ENCODE data around the gene ZNF121. TPM values are rescaled to one million over a fixed set of nuclear protein-coding genes. Genes with fewer than 3 reads are reported as not detected.

ZNF121 gene
- polyA plus RNA-seq, 3 donors: 1.5 to 7.2 (median 3.8) TPM

DNA sequence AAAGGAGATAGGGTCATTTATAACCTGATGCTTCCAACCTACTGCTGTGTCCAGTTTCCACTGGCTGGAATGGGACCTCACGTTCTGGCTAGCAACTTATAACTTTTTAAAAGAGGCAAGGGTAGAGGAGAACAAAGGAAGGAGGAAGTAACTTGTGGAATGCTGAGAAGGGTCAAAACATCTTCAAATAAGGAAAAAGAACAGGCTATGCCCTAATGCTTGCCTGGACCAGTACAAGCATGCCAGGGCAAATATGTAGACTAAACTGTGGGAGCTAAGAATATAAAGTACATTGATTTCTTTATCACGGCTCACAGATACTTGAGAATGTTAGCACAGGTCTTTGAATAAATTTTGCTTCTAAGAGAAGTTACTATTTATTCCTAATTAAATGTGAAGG, 38.2 kb upstream of the ZNF121 start:
- Histone ChIP-seq H3K79me2 (ENCODE audit: insufficient read depth, low read length) (peaks cover 12% of the 10 kb centered on the region), H3K27ac (ENCODE audit: low read depth in 1 of 2, low read length in 2 of 2) (no peak overlapping the region), H3K4me1 (ENCODE audit: control insufficient read depth in 1 of 2, insufficient read depth in 2 of 2, low read length in 2 of 2) (peaks cover 23 to 25% of the 10 kb centered on the region in 2 donors), H3K4me2 (replicated peaks; ENCODE audit: extremely low read depth, low read length, poor library complexity, severe bottlenecking) (no peak overlapping the region), H3K4me3 (replicated peaks in 1 of 3; ENCODE audit: low read depth in 2 of 3, low read length in 3 of 3) (no peak overlapping the region), H3K36me3 (replicated peaks in 1 of 2; ENCODE audit: control insufficient read depth in 1 of 2, insufficient read depth in 2 of 2, low read length in 2 of 2) (peaks cover 16 to 20% of the 10 kb centered on the region in 2 donors), H3K9ac (ENCODE audit: insufficient read depth, low read length, poor library complexity, severe bottlenecking) (no peak overlapping the region), H4K20me1 (ENCODE audit: insufficient read depth, low read length) (no peaks in the 10 kb centered on the region), H3K9me3 (replicated peaks in 1 of 2; ENCODE audit: control insufficient read depth in 1 of 2, insufficient read depth in 1 of 2, low read length in 2 of 2) (no peaks in the 10 kb centered on the region), H2AFZ (ENCODE audit: insufficient read depth, low read depth, low read length, poor library complexity, severe bottlenecking) (peak overlapping the region; percentile 21), H3K27me3 (ENCODE audit: control insufficient read depth in 2 of 2, insufficient read depth in 2 of 2, low read length in 2 of 2) (no peaks in the 10 kb centered on the region)
- Mint-ChIP-seq H3K27me3 (ENCODE audit: low read depth in 3 of 3) (no peaks in the 10 kb centered on the region), H3K4me1 (peaks cover 22% of the 10 kb centered on the region), H3K4me3 (no peak overlapping the region), H3K9me3 (peaks cover 0 to 8% (median 0%) of the 10 kb centered on the region in 7 donors), H3K27ac (peak overlapping the region in 2 of 7 donors; percentile 1 to 6), H3K36me3 (peaks cover 17 to 18% of the 10 kb centered on the region in 2 donors)
- TF ChIP-seq, protein P1, sequence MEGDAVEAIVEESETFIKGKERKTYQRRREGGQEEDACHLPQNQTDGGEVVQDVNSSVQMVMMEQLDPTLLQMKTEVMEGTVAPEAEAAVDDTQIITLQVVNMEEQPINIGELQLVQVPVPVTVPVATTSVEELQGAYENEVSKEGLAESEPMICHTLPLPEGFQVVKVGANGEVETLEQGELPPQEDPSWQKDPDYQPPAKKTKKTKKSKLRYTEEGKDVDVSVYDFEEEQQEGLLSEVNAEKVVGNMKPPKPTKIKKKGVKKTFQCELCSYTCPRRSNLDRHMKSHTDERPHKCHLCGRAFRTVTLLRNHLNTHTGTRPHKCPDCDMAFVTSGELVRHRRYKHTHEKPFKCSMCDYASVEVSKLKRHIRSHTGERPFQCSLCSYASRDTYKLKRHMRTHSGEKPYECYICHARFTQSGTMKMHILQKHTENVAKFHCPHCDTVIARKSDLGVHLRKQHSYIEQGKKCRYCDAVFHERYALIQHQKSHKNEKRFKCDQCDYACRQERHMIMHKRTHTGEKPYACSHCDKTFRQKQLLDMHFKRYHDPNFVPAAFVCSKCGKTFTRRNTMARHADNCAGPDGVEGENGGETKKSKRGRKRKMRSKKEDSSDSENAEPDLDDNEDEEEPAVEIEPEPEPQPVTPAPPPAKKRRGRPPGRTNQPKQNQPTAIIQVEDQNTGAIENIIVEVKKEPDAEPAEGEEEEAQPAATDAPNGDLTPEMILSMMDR (IDR thresholded peaks at IDR 0.05): no peak
- 100% methylated on average over 1 of the region's 2 CpGs for WGBS (ENCODE audit: insufficient coverage)
- DNase-seq: no peak
- intact Hi-C loops (cut with micrococcal nuclease): loop anchor here in 1 of 2 donors (5.0 kb wide), 1 partner anchor 35 kb away; no protein-coding TSS in a partner anchor

DNA sequence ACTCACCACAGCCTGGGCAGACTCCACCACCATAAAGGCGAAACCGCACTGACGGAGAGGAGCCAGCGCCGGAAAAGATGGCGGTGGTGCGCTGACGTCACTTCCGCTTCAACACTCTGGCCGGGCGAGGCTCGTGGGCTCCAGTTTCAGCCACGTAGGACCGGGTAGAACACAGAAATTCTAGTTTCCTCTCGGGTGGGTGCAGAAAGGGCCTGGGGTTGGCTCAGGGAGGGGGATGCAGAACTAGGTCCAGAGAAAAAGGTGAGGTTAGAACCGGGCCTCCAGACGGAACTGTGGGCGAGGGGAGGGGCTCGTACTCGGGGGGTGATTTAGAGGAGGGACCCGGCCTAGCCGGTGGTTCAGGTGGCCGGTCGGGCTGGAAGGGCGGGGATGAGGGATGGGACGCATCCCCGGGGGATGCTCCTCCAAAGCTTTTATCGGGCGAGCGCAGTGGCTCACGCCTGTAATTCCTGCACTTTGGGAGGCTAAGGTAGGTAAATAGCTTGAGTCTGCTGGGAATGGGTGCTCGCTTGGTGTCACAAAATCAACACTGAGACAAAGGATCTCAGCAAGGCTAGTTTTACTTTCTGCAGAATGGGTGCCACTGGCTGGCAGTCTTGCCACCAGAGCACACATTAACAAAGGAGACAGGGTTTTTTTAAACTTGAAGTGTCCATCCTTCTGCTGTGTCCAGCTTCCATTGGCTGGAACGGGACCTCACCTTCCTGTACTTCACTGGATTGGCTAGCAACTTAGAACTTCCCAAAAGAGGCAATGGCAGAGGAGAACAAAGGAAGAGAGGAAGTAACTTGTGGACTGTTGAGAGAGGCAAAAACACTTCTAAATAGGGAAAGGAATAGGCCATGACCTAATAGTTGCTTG, 37.1 kb upstream of the ZNF121 start, which contains the start of gene ZNF561:
TSS of gene ZNF561 (minus strand) at position 77 of the 882 bp plus-strand sequence. CDS start 1,776 bp downstream, outside the sequence.
- no peaks in the 10 kb centered on the region for H3K27me3 Mint-ChIP-seq (ENCODE audit: low read depth in 3 of 3)
- H3K4me1 ChIP-seq (ENCODE audit: control insufficient read depth in 1 of 2, insufficient read depth in 2 of 2, low read length in 2 of 2): peaks cover 23 to 25% of the 10 kb centered on the region in 2 donors
- 2% methylated on average over 31 of the region's 33 CpGs for WGBS (ENCODE audit: insufficient coverage)
- H3K36me3 Mint-ChIP-seq: peaks cover 26 to 27% of the 10 kb centered on the region in 2 donors
- H3K27me3 ChIP-seq (ENCODE audit: control insufficient read depth in 2 of 2, insufficient read depth in 2 of 2, low read length in 2 of 2): no peaks in the 10 kb centered on the region
- peak within 1 kb of the TSS; percentile 82 for H3K4me2 ChIP-seq (replicated peaks; ENCODE audit: extremely low read depth, low read length, poor library complexity, severe bottlenecking)
- intact Hi-C loops (cut with micrococcal nuclease): loop anchor here (1.0 to 5.0 kb wide), 5 partner anchors 34 to 169 kb away; partner anchors contain the start of genes ZNF121 (in 1 of the 2), ZNF562 (in 1 of the 2) and ZNF846 (in 1 of the 2)
- peaks cover 27 to 31% of the 10 kb centered on the region in 2 donors for H3K36me3 ChIP-seq (replicated peaks in 1 of 2; ENCODE audit: control insufficient read depth in 1 of 2, insufficient read depth in 2 of 2, low read length in 2 of 2)
- H3K4me3 Mint-ChIP-seq: peak within 1 kb of the TSS; percentile 99 to 100
- peak; percentile 83 to 89 (median 87) for DNase-seq
- no peaks in the 10 kb centered on the region for H4K20me1 ChIP-seq (ENCODE audit: insufficient read depth, low read length)
- TF ChIP-seq, protein P1 (IDR thresholded peaks at IDR 0.05): no peak
- peak within 1 kb of the TSS; percentile 96 for H2AFZ ChIP-seq (ENCODE audit: insufficient read depth, low read depth, low read length, poor library complexity, severe bottlenecking)
- H3K9me3 ChIP-seq (replicated peaks in 1 of 2; ENCODE audit: control insufficient read depth in 1 of 2, insufficient read depth in 1 of 2, low read length in 2 of 2): no peaks in the 10 kb centered on the region
- H3K27ac ChIP-seq (ENCODE audit: low read depth in 1 of 2, low read length in 2 of 2): peak within 1 kb of the TSS; percentile 93 to 95
- H3K9ac ChIP-seq (ENCODE audit: insufficient read depth, low read length, poor library complexity, severe bottlenecking): peak within 1 kb of the TSS; percentile 83
- peak within 1 kb of the TSS; percentile 75 to 99 (median 96) for H3K4me3 ChIP-seq (replicated peaks in 1 of 3; ENCODE audit: low read depth in 2 of 3, low read length in 3 of 3)
- H3K4me1 Mint-ChIP-seq: peaks cover 22% of the 10 kb centered on the region
- H3K9me3 Mint-ChIP-seq: peaks cover 0 to 8% (median 3%) of the 10 kb centered on the region in 7 donors
- peaks cover 12% of the 10 kb centered on the region for H3K79me2 ChIP-seq (ENCODE audit: insufficient read depth, low read length)
- H3K27ac Mint-ChIP-seq: peak within 1 kb of the TSS; percentile 99 to 100 (median 100)

Data from CD14-positive monocyte (primary cell).